Thyroid gland (tissue), 4 donors: ENCODE measurements around the gene MRPL41.

Experiments used
- CTCF ChIP-seq, 6 experiments: fragments of 200-600 bp in 3 of 6; fragments of 450-650 bp in 3 of 6; sonication (generic) in 3 of 6; IDR thresholded peaks; one replicate each; pipeline ENCODE4 v1.5.1; 2016 to 2019; ENCODE audit warnings: antibody characterized with exemption in 6 of 6, mild to moderate bottlenecking in 2 of 6, inconsistent platforms in 1 of 6, moderate library complexity in 1 of 6
- POLR2A ChIP-seq, 2 donors: fragments of 450-650 bp; IDR thresholded peaks; one replicate each; pipeline ENCODE4 v1.6.1; 2017; ENCODE audit warnings: antibody characterized with exemption in 2 of 2, mild to moderate bottlenecking in 2 of 2, moderate library complexity in 1 of 2

- TF ChIP-seq POLR2A (IDR thresholded peaks at IDR 0.05) (no peak), CTCF (IDR thresholded peaks at IDR 0.05) (no peak)
Measured at GRCh38 chr9:137556069-137556838, 4.6 kb downstream of the MRPL41 start.
